Keratinocyte (primary cell): Measurements from ENCODE around the gene GALNT14. TPM values are rescaled to one million over a fixed set of nuclear protein-coding genes. Genes with fewer than 3 reads are reported as not detected.

ENCODE experiments used
- DNase-seq: peaks from one replicate; pipeline ENCODE4 v3.0.0-alpha.2; 2011; ENCODE audit warnings: low read depth, missing footprints, low spot score
- FAIRE-seq: peaks from 2 replicates; lab custom pipeline; 2011; peaks lifted over from hg19 to GRCh38; lab: Jason Lieb, UNC
- H2AFZ ChIP-seq: 2 replicates; pipeline ENCODE4 v1.6.0; 2012; ENCODE audit warnings: low read length, control low read depth, inconsistent platforms; ENCODE audit not compliant: control insufficient read depth
- H3K27ac ChIP-seq: 2 replicates; pipeline ENCODE4 v1.5.1; 2011; ENCODE audit warnings: low read length; ENCODE audit not compliant: control insufficient read depth, insufficient read depth
- H3K27me3 ChIP-seq: 3 replicates; pipeline ENCODE4 v1.6.0; 2011; ENCODE audit warnings: low read length; ENCODE audit not compliant: control insufficient read depth, insufficient read depth; ENCODE audit errors: extremely low read depth
- H3K36me3 ChIP-seq, 2 experiments: 2 replicates in 1 of 2; 3 replicates in 1 of 2; pipeline ENCODE4 v1.5.1; 2011; ENCODE audit warnings: low read length in 2 of 2, mild to moderate bottlenecking in 1 of 2; ENCODE audit not compliant: control insufficient read depth in 2 of 2, insufficient read depth in 2 of 2; ENCODE audit errors: extremely low read depth in 1 of 2
- H3K4me1 ChIP-seq: 3 replicates; pipeline ENCODE4 v1.5.1; 2011; ENCODE audit warnings: low read length; ENCODE audit not compliant: control insufficient read depth, insufficient read depth; ENCODE audit errors: extremely low read depth
- H3K4me2 ChIP-seq: 3 replicates; pipeline ENCODE4 v1.6.0; 2011; ENCODE audit warnings: low read depth, low read length; ENCODE audit not compliant: control insufficient read depth, insufficient read depth; ENCODE audit errors: extremely low read depth
- H3K4me3 ChIP-seq, 3 experiments: fragments of 200-600 bp in 1 of 3; sonication (generic) in 1 of 3; 2 replicates in 2 of 3; 3 replicates in 1 of 3; pipeline ENCODE4 v1.5.1; 2011 to 2016; ENCODE audit warnings: low read length in 3 of 3, mild to moderate bottlenecking in 3 of 3, control low read depth in 2 of 3, inconsistent platforms in 1 of 3, low read depth in 1 of 3, mixed read lengths in 1 of 3, mixed run types in 1 of 3, moderate library complexity in 1 of 3; ENCODE audit not compliant: control insufficient read depth in 2 of 3, insufficient read depth in 2 of 3; ENCODE audit errors: extremely low read depth in 1 of 3
- H3K79me2 ChIP-seq: 2 replicates; pipeline ENCODE4 v1.6.0; 2012; ENCODE audit warnings: low read length; ENCODE audit not compliant: control insufficient read depth, insufficient read depth
- H3K9ac ChIP-seq: 3 replicates; pipeline ENCODE4 v1.6.0; 2011; ENCODE audit warnings: low read length; ENCODE audit not compliant: control insufficient read depth, insufficient read depth; ENCODE audit errors: extremely low read depth
- H3K9me1 ChIP-seq: 3 replicates; pipeline ENCODE4 v1.6.0; 2011; ENCODE audit warnings: low read length; ENCODE audit not compliant: control insufficient read depth, insufficient read depth; ENCODE audit errors: extremely low read depth
- H3K9me3 ChIP-seq: 2 replicates; pipeline ENCODE4 v1.5.1; 2012; ENCODE audit warnings: low read depth, low read length; ENCODE audit not compliant: control insufficient read depth
- H4K20me1 ChIP-seq: 3 replicates; pipeline ENCODE4 v1.6.0; 2011; ENCODE audit warnings: low read length; ENCODE audit not compliant: control insufficient read depth, insufficient read depth; ENCODE audit errors: extremely low read depth
- CTCF ChIP-seq, 3 experiments: IDR thresholded peaks in 1 of 3; conservative IDR thresholded peaks in 1 of 3; optimal IDR thresholded peaks in 1 of 3; 2 replicates in 2 of 3; 3 replicates in 1 of 3; pipeline versions ENCODE3 to v1.5.1; 2011; ENCODE audit warnings: low read length in 3 of 3, mild to moderate bottlenecking in 3 of 3, moderate library complexity in 2 of 3, control low read depth in 1 of 3, inconsistent platforms in 1 of 3; ENCODE audit not compliant: insufficient read depth in 2 of 3; ENCODE audit errors: extremely low read depth in 1 of 3
- EZH2 ChIP-seq: IDR thresholded peaks from one replicate; pipeline ENCODE4 v1.6.1; 2012; ENCODE audit warnings: inconsistent platforms, mild to moderate bottlenecking, low read length, moderate library complexity
- dilution Hi-C: fragments of 300-500 bp; cut with MboI; formaldehyde crosslinking; loops from one replicate; pipeline ENCODE4 v1.7.0; 2020; ENCODE audit warnings: low sequenced_read_pairs; ENCODE audit not compliant: extremely low pct_ligation_motif_present
- polyA plus RNA-seq, 5 experiments: library from polyadenylated mRNA; depleted of rRNA in 3 of 5; stranded (reverse) in 3 of 5; stranded (forward) in 1 of 5; unstranded in 1 of 5; fragments of >200 nt; gene quantifications; 1 replicate in 1 of 5; 2 replicates in 3 of 5; 3 replicates in 1 of 5; pipeline versions ENCODE4 v1.2.1 to v1.2.3, GENCODE V29; 2011 to 2012; ENCODE audit warnings: missing spikeins in 2 of 5, low read depth in 1 of 5, low replicate concordance in 1 of 5

The GALNT14 gene
- polyA plus RNA-seq, 1 donor (not counting 4 experiments of a cell fraction or from before 2014, with no cell fraction given): 27.4 TPM

- DNase-seq (no peak), FAIRE-seq (no peak)
- TF ChIP-seq CTCF (optimal IDR thresholded peaks at IDR 0.05 in 1 of 3, IDR thresholded peaks at IDR 0.05 in 1 of 3, conservative IDR thresholded peaks at IDR 0.05 in 1 of 3; ENCODE audit: extremely low read depth in 1 of 3, insufficient read depth in 2 of 3, low read length in 3 of 3) (no peak), EZH2 (no peak)
- no peaks in the 10 kb centered on the region for H3K27me3 ChIP-seq
- H3K27ac ChIP-seq: no peak overlapping the region
- dilution Hi-C loops: no loop called here
- H4K20me1 ChIP-seq: no peaks in the 10 kb centered on the region
- no peak overlapping the region for H3K4me2 ChIP-seq
- H3K9me3 ChIP-seq: no peaks in the 10 kb centered on the region
- no peak overlapping the region for H2AFZ ChIP-seq
- no peaks in the 10 kb centered on the region for H3K4me1 ChIP-seq
- no peak overlapping the region for H3K4me3 ChIP-seq
- no peak overlapping the region for H3K9ac ChIP-seq
- peaks cover 0 to 4% of the 10 kb centered on the region in 2 experiments for H3K36me3 ChIP-seq
- no peaks in the 10 kb centered on the region for H3K9me1 ChIP-seq
- no peaks in the 10 kb centered on the region for H3K79me2 ChIP-seq
Observed at GRCh38 chr2:30990176-30990575, 148.1 kb downstream of the GALNT14 start.

GRCh38 chr2:30989746-30990145 lies 148.5 kb downstream of the GALNT14 start:
- no peak overlapping the region for H2AFZ ChIP-seq
- no peak for DNase-seq
- H3K4me1 ChIP-seq: no peaks in the 10 kb centered on the region
- dilution Hi-C loops: no loop called here
- TF ChIP-seq CTCF (optimal IDR thresholded peaks at IDR 0.05 in 1 of 3, IDR thresholded peaks at IDR 0.05 in 1 of 3, conservative IDR thresholded peaks at IDR 0.05 in 1 of 3; ENCODE audit: extremely low read depth in 1 of 3, insufficient read depth in 2 of 3, low read length in 3 of 3): no peak
- TF ChIP-seq EZH2: no peak
- H4K20me1 ChIP-seq: no peaks in the 10 kb centered on the region
- no peaks in the 10 kb centered on the region for H3K79me2 ChIP-seq
- H3K9me1 ChIP-seq: no peaks in the 10 kb centered on the region
- H3K4me2 ChIP-seq: no peak overlapping the region
- no peak for FAIRE-seq
- no peaks in the 10 kb centered on the region for H3K27me3 ChIP-seq
- H3K9me3 ChIP-seq: no peaks in the 10 kb centered on the region
- H3K9ac ChIP-seq: no peak overlapping the region
- no peak overlapping the region for H3K4me3 ChIP-seq
- H3K27ac ChIP-seq: no peak overlapping the region
- peaks cover 0 to 4% of the 10 kb centered on the region in 2 experiments for H3K36me3 ChIP-seq
